Stimulated activated CD4-positive, alpha-beta T cell treated with anti-CD3 and anti-CD28 coated beads, Interleukin-1b, Interleukin-23, amount 100 ng/mL, for 48 hours (primary cell): Measurements from ENCODE around the gene FAM20C.

Experiments used
- DNase-seq: peaks from one replicate; pipeline ENCODE4 v3.0.0-alpha.2; 2020

The FAM20C gene

DNA sequence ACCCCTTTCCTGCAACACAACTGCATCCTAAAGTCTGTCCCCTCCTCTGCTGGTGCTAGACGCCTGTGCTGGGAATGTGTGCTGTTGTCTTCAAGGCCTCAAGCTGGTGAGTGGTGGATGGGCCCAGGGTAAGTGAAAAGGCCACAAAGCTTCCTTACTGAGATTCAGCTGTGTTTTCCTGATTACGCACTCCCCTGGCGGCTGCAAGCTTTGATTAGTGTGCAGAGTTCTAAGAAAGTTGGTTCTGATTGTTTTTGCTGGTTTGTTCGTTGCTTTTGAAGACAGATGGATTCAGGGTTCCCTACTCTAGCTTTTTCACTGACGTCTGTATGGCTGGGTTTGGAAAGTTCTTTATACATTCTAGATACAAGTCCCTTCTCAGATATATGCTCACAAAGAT is 85.7 kb downstream of the FAM20C start:
- no peak for DNase-seq

GRCh38 chr7:279821-280220 is 87.5 kb downstream of the FAM20C start:
- DNase-seq = no peak

GRCh38 chr7:280461-280860 is 88.1 kb downstream of the FAM20C start:
- no peak for DNase-seq

- DNase-seq = no peak
Measured at GRCh38 chr7:281637-282036, 89.3 kb downstream of the FAM20C start.

DNA sequence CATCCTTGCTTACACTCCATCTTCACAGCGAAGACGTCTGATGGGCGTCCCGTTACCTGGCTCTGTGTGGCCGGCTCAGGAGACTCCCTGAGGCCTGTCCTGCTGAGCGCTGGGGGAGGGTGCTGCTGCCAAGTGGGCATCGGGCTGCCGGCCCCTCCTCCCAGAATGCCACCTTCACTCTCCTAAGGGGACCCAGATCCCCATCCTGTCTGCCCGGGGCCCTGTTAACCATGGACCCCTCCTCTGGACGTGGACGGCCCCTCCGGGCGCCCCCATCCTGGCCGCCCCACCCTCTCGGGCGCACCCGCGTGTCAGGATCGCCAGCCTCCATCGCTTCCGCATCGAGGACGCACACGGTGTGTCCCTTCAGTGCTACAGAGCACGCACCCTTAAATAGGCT is 90.2 kb downstream of the FAM20C start:
- DNase-seq = no peak

GRCh38 chr7:284762-285722 is 92.7 kb downstream of the FAM20C start:
- no peak for DNase-seq

DNA sequence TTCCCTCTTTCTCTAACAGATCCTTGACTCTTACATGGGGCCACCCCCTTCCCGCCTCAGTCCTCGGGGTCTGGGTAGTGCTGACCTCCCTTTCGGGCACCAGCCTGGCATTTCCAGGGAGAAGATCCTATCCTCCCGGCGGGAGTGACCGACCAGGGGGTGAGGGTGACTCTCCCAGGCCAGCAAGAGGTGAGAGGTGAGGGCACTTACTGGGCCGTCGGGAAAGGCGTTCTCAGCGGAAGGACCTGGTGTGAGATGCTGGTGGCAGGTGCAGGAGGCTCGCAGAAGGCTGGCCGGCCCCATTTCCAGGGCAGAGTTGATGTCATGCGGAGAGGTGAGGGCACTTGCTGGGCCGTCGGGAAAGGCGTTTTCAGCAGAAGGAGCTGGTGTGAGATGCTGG is 93.4 kb downstream of the FAM20C start:
- no peak for DNase-seq

GRCh38 chr7:286266-286665 is 93.9 kb downstream of the FAM20C start:
- no peak for DNase-seq

DNA sequence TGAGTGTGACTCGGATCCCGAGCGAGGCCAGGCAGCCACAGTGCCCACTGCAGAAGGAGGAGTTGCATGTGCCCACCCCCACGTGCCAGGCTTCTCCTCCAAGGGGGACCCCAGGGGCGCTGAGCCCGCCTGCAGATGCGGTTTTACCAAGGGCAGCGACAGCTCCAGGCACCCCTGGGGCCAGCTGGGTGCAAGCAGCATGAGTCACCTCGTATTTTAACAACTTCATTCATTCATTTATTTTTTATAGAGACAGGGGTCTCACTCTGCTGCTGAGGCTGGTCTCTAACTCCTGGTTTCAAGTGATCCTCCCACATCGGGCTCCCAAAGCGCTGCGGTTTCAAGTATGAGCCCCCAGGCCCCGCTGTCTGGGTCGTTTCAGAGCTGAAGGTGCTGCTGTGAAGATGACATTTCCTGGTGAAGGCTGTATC is 96.3 kb downstream of the FAM20C start:
- no peak for DNase-seq

DNA sequence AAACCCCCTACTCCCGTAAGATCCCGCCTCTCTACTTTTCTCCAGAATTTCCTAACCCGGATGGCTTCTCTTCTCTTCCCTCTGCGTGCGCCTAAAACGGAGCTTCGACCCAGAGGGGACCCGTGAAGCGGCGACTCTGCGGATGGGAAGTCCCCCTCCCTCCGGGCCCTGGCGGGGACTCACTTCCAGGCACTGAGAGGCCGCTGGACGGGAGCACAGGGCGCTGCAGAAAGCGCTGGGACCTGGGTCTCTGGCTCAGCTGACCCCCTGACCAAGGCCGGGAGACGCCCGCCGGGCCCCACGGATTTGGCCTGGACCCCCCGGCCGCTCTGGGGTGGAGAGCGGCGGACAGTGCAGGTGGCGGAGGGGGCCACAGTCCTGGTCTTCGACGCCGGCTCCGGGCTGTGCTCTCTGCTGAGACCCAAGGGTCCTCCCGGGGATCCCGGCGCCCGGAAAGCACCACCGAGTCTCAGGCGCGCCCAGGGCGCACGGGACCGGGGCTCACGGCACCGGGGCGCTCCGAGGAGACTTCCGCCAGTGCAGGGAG is 96.9 kb downstream of the FAM20C start:
- DNase-seq = no peak

DNA sequence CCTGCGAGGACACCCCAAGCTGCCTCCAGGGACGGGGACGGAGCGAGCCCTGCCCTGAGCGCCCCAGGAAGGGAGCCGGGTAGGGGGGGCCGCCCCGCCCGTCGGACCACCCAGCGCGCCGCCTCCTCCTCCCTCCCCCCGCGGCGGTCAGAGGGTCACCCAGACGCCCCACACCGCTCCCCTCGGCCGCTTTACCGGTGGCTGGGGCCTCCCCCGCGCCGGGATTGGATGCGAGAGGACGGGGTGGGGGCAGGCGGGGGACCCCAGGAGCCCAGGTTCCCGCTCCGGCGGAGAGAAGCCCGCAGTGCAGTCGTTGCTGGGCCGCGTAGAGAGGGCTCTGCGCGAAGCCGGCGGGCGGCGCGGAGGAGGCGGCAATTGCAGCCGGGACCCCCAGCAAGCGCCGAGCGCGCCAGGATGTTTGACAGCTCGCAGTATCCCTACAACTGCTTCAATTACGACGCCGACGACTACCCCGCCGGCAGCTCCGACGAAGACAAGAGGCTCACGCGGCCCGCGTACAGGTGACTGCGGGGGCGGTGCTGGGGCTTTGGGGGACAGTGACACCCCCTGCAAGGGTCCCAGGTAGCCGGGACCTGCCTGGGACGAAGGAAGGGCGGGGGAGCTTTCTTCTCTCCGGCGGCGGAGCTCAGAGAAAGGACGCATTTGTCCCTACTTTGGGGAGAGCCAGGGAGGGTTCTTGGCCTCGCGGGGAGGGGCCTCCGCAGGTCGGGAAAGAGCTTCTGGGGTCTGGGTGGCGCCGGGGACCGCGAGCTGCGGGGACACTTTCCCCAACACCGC is 97.6 kb downstream of the FAM20C start, which contains the start of gene FOXL3:
Gene FOXL3 (plus strand): TSS at position 415 of the 798 bp plus-strand sequence. CDS start 0 bp downstream, at position 415.
- DNase-seq = no peak

DNA sequence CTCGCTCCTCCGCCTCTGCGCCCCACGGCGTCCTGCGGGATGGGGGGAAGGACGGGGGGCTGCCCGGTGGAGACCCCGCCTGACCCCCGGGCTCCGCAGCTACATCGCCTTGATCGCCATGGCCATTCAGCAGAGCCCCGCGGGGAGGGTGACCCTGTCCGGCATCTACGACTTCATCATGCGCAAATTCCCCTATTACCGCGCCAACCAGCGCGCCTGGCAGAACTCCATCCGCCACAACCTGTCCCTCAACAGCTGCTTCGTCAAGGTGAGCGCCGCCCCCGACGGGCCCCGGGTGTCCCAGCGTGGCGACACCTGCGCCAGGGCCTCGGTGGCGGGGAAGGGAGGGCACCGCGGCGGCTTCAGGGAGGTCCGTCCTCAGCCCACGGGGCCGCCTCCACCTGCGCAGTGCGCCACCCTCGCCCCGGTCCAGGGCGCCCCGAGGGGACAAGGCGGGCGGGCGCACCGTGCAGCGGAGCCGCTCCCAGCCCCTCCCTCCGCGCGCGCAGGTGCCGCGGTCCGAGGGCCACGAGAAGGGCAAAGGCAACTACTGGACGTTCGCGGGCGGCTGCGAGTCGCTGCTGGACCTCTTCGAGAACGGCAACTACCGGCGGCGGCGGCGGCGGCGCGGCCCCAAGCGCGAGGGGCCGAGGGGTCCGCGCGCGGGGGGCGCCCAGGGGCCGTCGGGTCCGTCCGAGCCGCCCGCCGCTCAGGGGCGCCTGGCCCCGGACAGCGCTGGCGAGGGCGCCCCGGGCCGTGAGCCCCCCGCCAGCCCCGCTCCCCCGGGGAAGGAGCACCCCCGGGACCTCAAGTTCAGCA is 98.4 kb downstream of the FAM20C start:
- no peak for DNase-seq

DNA sequence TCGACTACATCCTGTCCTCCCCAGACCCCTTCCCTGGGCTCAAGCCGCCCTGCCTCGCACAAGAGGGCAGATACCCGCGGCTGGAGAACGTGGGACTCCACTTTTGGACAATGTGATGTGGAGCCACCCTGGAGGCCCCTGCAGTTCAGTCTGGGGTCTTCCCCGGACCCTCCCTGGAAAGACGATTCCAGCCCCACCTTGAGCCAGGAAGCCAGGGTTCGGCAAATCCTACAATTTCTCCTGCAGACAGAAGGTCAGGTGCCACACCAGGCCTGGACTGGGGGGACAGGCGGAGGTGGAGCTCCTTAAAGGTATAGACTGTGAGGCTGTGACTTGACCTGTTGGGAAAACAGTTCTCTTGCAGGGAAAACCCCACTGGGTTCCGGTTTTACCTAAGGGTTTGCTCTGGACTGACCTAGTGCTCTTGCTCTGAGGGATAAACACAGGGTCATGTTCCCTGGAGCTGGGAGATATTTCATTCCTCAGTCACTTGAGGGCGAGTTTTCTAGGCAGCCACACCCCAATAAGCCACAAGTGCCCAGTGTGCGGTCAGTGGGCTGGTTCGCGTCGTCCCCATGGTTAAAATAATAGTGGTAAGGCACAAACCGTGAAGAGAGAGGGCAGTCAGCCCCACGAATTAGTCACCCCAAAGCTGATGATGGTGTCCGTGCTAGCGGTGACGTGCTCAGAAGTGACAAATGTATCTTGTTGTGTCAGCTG is 99.2 kb downstream of the FAM20C start:
- DNase-seq = no peak

GRCh38 chr7:292226-292625 is 99.9 kb downstream of the FAM20C start:
- no peak for DNase-seq

GRCh38 chr7:292826-293225 is 100.5 kb downstream of the FAM20C start:
- no peak for DNase-seq

- no peak for DNase-seq
Measured at GRCh38 chr7:293681-294439, 101.5 kb downstream of the FAM20C start.

DNA sequence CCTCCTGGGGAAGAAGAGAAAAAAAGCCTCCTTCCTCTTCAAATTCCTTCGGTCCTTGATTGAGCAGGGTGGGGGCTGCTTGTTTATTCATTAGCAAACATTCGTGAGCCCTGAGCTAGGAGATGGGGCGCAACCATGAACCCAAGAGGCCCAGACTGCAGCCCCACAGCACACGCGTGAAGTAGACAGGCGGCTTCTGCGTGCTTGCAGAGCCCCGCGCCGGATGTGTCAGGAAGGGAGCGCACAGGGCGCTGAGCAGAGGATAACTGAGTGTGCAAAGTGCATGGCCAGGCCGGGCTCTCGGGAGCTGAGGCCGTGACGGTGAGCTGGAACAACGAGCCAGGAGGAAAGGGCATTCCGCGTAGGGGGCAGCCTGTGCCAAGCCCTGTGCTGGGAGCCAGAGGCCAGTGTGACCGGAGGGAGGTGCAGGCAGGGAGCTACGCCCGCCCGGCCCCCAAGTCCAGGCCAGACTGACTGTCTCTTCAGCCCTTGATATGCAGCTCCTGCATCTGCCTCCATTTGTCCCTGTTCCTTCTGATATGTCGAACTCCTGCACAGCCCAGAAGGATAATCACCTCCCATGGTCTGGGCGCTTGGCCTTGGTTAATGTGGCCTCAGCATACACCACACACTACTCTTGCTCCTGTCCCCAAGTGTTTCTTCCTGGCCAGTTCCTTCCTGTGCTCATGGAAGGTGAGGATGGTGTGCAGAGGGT is 102.2 kb downstream of the FAM20C start:
- DNase-seq = no peak

DNA sequence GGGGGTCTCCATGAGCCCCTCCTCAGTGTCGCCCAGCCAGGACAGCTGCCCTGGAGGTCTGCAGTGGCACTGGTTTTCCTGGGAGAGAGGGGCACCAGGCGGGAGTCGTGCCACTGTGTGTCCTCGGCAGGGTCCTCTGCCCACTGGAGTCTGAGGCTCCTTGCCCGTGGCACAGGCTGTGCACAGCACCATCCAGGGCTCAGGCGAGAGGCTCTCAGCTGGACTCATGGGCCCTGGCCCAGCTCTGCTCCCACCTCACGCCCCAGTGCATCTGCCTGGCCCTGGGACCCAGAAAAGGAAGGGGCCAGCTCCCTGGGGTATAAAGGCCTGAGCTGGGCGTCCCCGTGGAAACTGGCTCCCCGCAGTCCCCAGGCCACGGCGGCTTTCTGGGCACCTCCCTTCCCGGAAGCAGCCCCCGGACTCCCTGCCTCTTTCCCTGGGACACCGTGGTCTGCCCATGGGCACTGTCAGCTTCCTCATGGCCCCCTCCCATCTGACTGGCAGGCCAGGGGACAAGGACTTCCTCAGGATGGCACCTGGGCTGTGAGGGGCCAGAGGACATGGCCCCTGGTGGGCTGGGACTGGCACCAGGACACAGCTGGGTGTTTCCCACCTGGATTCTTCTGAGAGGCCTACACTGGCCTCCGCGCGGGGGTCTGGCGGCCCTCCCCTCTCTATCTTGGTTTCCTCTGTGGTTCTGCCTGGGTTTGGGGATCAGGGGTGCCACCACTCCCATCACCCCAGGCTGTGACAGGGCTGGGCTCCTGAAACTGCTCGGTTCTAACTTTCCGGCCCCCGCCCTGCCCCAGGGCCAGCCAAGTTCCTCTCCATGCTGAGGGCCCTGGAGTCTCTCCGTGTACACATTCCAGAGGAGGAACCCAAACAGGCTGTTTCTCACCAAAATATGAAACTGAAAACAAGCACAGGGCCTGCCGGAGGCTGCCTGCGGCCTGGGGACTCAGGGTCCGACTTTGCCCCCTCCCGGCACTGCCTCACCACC is 103.1 kb downstream of the FAM20C start:
- DNase-seq = no peak

DNA sequence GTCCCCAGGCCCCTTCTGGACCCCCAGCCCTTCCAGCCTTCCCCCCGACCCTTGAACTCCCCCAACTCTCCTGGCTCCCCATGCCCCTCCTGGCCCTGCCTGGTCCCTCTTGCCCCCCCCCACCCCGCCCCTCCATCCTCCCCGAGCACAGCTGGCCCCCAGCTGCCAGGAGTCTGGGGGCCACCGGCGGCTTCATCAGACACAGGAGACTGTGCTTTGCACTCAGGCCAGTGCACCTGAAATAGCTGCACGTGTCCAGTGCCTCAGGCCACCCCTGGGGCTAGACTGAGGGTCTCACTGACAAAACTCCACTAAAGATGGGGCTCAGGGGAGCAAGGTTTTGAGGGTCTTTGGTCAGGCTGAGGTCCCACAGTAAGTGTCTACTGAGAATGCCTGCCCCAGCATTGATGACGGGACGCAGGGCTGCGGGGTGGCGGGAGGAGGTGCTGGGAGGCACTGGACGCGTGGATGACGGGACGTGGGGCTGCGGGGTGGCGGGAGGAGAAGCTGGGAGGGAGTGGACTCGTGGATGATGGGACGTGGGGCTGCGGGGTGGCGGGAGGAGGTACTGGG is 104.1 kb downstream of the FAM20C start:
- DNase-seq = no peak
